ENCODE results near the gene SYNPO. TPM values are rescaled to one million over a fixed set of nuclear protein-coding genes. Genes with fewer than 3 reads are reported as not detected.

Gene SYNPO
- polyA plus RNA-seq, 1 donor from 2014 or later, result not detected

DNA sequence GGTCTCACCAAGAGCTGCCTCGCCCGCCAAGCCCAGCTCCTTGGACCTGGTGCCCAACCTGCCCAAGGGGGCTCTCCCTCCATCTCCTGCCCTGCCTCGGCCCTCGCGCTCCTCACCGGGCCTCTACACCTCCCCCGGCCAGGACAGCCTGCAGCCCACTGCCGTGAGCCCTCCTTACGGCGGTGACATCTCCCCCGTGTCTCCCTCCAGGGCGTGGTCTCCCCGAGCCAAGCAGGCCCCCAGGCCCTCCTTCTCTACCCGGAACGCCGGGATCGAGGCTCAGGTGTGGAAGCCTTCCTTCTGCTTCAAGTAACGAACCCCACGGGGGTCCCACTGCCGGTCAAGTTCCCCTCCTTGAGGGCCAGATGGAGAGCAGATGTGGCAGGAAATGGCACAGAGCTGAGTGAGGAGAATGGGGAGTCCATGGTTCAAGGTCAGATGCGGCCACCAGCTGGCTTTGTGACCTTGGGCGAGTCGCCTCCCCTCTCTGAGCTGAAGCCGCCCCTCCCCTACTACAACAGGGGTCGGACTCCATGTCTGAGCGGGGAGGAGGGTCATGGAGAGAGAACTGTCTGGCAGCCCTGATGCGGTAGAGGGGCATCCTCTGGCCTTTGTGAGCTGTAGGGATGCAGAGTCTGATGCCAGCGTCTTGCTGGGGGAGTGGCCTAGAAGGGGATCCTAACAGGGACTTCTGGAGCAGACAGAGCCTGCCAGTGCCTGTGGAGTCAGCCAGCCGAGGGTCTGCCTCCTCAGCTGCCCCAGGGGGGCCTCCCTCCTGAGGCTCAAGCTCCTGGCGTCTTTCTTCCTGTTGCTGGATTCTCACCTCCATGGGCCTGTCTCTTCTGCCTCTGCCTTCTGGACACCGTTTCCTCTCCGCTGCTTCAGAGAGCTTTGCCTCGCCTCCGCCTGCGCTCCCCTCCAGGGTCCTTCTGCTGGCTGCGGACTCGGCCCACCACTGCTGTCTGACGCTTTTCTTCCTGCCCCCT lies 9.9 kb downstream of the SYNPO start:
- no peak for TF ChIP-seq TAF1 (IDR thresholded peaks at IDR 0.05; ENCODE audit: low read depth)
- no peak for TF ChIP-seq MXI1 (conservative IDR thresholded peaks at IDR 0.05; ENCODE audit: poor library complexity, severe bottlenecking)
- Histone ChIP-seq H3K36me3 (ENCODE audit: insufficient read depth, low read length) (no peaks in the 10 kb centered on the region), H3K27ac (ENCODE audit: low read length) (no peak overlapping the region), H2AFZ (ENCODE audit: low read depth, low read length) (no peak overlapping the region), H3K9me2 (ENCODE audit: insufficient read depth, low read length) (no peaks in the 10 kb centered on the region), H3K9ac (ENCODE audit: low read length) (no peak overlapping the region), H4K20me1 (ENCODE audit: insufficient read depth) (no peaks in the 10 kb centered on the region), H3K27me3 (ENCODE audit: insufficient read depth, low read depth, low read length) (no peaks in the 10 kb centered on the region), H3F3A (ENCODE audit: insufficient read depth, low read length, poor library complexity, severe bottlenecking) (no peaks in the 10 kb centered on the region), H3K79me2 (replicated peaks; ENCODE audit: insufficient read depth, low read length) (no peaks in the 10 kb centered on the region), H3K4me3 (ENCODE audit: low read length) (no peak overlapping the region), H3K9me3 (ENCODE audit: low read length) (no peaks in the 10 kb centered on the region), H3K4me2 (ENCODE audit: low read length) (no peak overlapping the region)

DNA sequence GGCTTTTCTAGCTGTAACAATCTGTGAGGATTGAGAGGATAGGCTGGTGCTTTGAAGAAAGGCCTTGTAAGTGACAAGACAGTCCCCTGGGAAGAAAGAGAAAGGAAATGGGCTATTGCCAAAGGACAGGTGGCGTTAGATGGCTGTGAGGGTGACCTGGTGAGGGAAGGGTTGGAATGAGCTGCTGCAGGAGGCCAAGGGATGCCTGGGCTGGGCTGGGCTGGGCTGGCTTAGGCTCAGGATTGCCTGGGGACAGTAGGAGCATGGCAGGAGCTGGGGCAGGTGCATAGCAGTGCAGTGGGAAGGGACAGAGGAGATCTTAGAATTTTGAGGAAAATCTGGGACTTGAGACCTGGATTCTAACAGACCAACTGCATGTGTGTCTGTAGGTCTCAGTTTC lies 10.9 kb downstream of the SYNPO start:
- Histone ChIP-seq H3F3A (ENCODE audit: insufficient read depth, low read length, poor library complexity, severe bottlenecking) (no peaks in the 10 kb centered on the region), H3K4me3 (ENCODE audit: low read length) (no peak overlapping the region), H2AFZ (ENCODE audit: low read depth, low read length) (no peak overlapping the region), H3K9me2 (ENCODE audit: insufficient read depth, low read length) (no peaks in the 10 kb centered on the region), H3K9me3 (ENCODE audit: low read length) (no peaks in the 10 kb centered on the region), H3K9ac (ENCODE audit: low read length) (no peak overlapping the region), H3K27ac (ENCODE audit: low read length) (no peak overlapping the region), H3K79me2 (replicated peaks; ENCODE audit: insufficient read depth, low read length) (no peaks in the 10 kb centered on the region), H3K27me3 (ENCODE audit: insufficient read depth, low read depth, low read length) (no peaks in the 10 kb centered on the region), H3K36me3 (ENCODE audit: insufficient read depth, low read length) (no peaks in the 10 kb centered on the region), H3K4me2 (ENCODE audit: low read length) (no peak overlapping the region), H4K20me1 (ENCODE audit: insufficient read depth) (no peaks in the 10 kb centered on the region)
- TF ChIP-seq EZH2 (IDR thresholded peaks at IDR 0.05; ENCODE audit: borderline replicate concordance, insufficient read depth, low read length, poor library complexity, severe bottlenecking) (no peak), SMC3 (conservative IDR thresholded peaks at IDR 0.05; ENCODE audit: poor library complexity) (no peak), EP300 (conservative IDR thresholded peaks at IDR 0.05; ENCODE audit: poor library complexity, severe bottlenecking) (no peak), MXI1 (conservative IDR thresholded peaks at IDR 0.05; ENCODE audit: poor library complexity, severe bottlenecking) (no peak), POLR2AphosphoS5 (IDR thresholded peaks at IDR 0.05) (no peak), TAF1 (IDR thresholded peaks at IDR 0.05; ENCODE audit: low read depth) (no peak), RAD21 (conservative IDR thresholded peaks at IDR 0.05) (no peak)
- TF ChIP-seq, protein P1, sequence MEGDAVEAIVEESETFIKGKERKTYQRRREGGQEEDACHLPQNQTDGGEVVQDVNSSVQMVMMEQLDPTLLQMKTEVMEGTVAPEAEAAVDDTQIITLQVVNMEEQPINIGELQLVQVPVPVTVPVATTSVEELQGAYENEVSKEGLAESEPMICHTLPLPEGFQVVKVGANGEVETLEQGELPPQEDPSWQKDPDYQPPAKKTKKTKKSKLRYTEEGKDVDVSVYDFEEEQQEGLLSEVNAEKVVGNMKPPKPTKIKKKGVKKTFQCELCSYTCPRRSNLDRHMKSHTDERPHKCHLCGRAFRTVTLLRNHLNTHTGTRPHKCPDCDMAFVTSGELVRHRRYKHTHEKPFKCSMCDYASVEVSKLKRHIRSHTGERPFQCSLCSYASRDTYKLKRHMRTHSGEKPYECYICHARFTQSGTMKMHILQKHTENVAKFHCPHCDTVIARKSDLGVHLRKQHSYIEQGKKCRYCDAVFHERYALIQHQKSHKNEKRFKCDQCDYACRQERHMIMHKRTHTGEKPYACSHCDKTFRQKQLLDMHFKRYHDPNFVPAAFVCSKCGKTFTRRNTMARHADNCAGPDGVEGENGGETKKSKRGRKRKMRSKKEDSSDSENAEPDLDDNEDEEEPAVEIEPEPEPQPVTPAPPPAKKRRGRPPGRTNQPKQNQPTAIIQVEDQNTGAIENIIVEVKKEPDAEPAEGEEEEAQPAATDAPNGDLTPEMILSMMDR (IDR thresholded peaks at IDR 0.05; ENCODE audit: poor library complexity, severe bottlenecking), result no peak
- TF ChIP-seq, protein P2, sequence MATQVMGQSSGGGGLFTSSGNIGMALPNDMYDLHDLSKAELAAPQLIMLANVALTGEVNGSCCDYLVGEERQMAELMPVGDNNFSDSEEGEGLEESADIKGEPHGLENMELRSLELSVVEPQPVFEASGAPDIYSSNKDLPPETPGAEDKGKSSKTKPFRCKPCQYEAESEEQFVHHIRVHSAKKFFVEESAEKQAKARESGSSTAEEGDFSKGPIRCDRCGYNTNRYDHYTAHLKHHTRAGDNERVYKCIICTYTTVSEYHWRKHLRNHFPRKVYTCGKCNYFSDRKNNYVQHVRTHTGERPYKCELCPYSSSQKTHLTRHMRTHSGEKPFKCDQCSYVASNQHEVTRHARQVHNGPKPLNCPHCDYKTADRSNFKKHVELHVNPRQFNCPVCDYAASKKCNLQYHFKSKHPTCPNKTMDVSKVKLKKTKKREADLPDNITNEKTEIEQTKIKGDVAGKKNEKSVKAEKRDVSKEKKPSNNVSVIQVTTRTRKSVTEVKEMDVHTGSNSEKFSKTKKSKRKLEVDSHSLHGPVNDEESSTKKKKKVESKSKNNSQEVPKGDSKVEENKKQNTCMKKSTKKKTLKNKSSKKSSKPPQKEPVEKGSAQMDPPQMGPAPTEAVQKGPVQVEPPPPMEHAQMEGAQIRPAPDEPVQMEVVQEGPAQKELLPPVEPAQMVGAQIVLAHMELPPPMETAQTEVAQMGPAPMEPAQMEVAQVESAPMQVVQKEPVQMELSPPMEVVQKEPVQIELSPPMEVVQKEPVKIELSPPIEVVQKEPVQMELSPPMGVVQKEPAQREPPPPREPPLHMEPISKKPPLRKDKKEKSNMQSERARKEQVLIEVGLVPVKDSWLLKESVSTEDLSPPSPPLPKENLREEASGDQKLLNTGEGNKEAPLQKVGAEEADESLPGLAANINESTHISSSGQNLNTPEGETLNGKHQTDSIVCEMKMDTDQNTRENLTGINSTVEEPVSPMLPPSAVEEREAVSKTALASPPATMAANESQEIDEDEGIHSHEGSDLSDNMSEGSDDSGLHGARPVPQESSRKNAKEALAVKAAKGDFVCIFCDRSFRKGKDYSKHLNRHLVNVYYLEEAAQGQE (IDR thresholded peaks at IDR 0.05; ENCODE audit: borderline replicate concordance), result no peak

All from neural cell (in vitro differentiated cells).